ENCODE measurements around the gene NPIPB8. TPM values are rescaled to one million over a fixed set of nuclear protein-coding genes. Genes with fewer than 3 reads are reported as not detected.
"Not testable (repeated sequence)": the region's sequence is repeated elsewhere in the genome, so short reads cannot be mapped to it uniquely, and the experiment has no call there.

The NPIPB8 gene
- total and polyA plus RNA-seq, 2 donors (not counting 1 experiment from before 2014, with no cell fraction given) = 0.17 TPM; not detected in 1

GRCh38 chr16:28623172-28623711 lies 14.6 kb upstream of the NPIPB8 start:
- Histone ChIP-seq H4K20me1 (ENCODE audit: control insufficient read depth, extremely low read depth, insufficient read depth, low read length) (no peaks in the 10 kb centered on the region), H3K4me2 (ENCODE audit: extremely low read depth, insufficient read depth, low read length) (peak overlapping the region; percentile 64), H3K27me3 (ENCODE audit: control insufficient read depth, insufficient read depth, low read length) (peaks cover 5% of the 10 kb centered on the region), H2AFZ (ENCODE audit: low read length) (peak overlapping the region; percentile 53), H3K36me3 (ENCODE audit: control insufficient read depth, insufficient read depth, low read length) (no peaks in the 10 kb centered on the region), H3K9ac (ENCODE audit: insufficient read depth, low read length) (no peak overlapping the region), H3K27ac (ENCODE audit: insufficient read depth, low read length) (no peak overlapping the region), H3K4me3 (replicated peaks in 1 of 4; ENCODE audit: control extremely low read depth in 1 of 4, insufficient read depth in 1 of 4, low read depth in 3 of 4, low read length in 4 of 4) (peak overlapping the region in 1 of 4 experiments; percentile 4), H3K79me2 (ENCODE audit: control insufficient read depth, insufficient read depth, low read length) (no peaks in the 10 kb centered on the region), H3K4me1 (ENCODE audit: control insufficient read depth, extremely low read depth, insufficient read depth, low read length) (no peaks in the 10 kb centered on the region), H3K9me3 (ENCODE audit: control insufficient read depth, insufficient read depth, low read depth, low read length) (no peaks in the 10 kb centered on the region)
- TF ChIP-seq CTCF (conservative IDR thresholded peaks at IDR 0.05 in 1 of 2, IDR thresholded peaks at IDR 0.05 in 1 of 2; ENCODE audit: low read depth in 1 of 2, low read length in 2 of 2) (no peak), EZH2 (IDR thresholded peaks at IDR 0.05; ENCODE audit: low read length, missing control alignments) (no peak)
- DNase-seq (ENCODE audit: low read depth in 2 of 2) = peak in 1 of 2 donors; percentile 17

DNA sequence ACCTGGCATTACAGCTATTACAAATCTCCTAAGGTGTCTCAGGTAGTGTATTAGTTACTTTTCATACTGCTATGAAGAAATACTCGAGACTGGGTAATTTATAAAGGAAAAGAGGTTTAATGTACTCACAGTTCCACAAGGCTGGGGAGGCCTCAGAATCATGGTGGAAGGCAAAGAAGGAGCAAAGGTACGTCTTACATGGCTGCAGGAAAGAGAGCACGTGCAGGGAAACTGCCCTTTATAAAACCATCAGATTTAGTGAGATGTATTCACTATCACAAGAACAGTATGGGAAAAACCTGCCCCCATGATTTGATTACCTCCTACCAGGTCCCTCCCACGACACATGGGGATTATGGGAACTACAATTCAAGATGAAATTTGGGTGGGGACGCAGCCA lies 7.0 kb upstream of the NPIPB8 start:
- not testable (repeated sequence) for DNase-seq (ENCODE audit: low read depth in 2 of 2)

GRCh38 chr16:28636093-28636823 lies 1.6 kb upstream of the NPIPB8 start:
- H3K9ac ChIP-seq (ENCODE audit: insufficient read depth, low read length); H3K4me2 ChIP-seq (ENCODE audit: extremely low read depth, insufficient read depth, low read length); H3K27ac ChIP-seq (ENCODE audit: insufficient read depth, low read length); H3K36me3 ChIP-seq (ENCODE audit: control insufficient read depth, insufficient read depth, low read length); H3K4me1 ChIP-seq (ENCODE audit: control insufficient read depth, extremely low read depth, insufficient read depth, low read length); H3K79me2 ChIP-seq (ENCODE audit: control insufficient read depth, insufficient read depth, low read length); H3K9me3 ChIP-seq (ENCODE audit: control insufficient read depth, insufficient read depth, low read depth, low read length); H2AFZ ChIP-seq (ENCODE audit: low read length); H3K27me3 ChIP-seq (ENCODE audit: control insufficient read depth, insufficient read depth, low read length); H3K4me3 ChIP-seq (replicated peaks in 1 of 4; ENCODE audit: control extremely low read depth in 1 of 4, insufficient read depth in 1 of 4, low read depth in 3 of 4, low read length in 4 of 4); H4K20me1 ChIP-seq (ENCODE audit: control insufficient read depth, extremely low read depth, insufficient read depth, low read length): not testable (repeated sequence)
- DNase-seq (ENCODE audit: low read depth in 2 of 2) = peak; percentile 36 to 92

More for the DNA sequence above, 7.0 kb upstream of the NPIPB8 start:
- H4K20me1 ChIP-seq (ENCODE audit: control insufficient read depth, extremely low read depth, insufficient read depth, low read length); H3K4me3 ChIP-seq (replicated peaks in 1 of 4; ENCODE audit: control extremely low read depth in 1 of 4, insufficient read depth in 1 of 4, low read depth in 3 of 4, low read length in 4 of 4); H2AFZ ChIP-seq (ENCODE audit: low read length); H3K9ac ChIP-seq (ENCODE audit: insufficient read depth, low read length); H3K27me3 ChIP-seq (ENCODE audit: control insufficient read depth, insufficient read depth, low read length); H3K27ac ChIP-seq (ENCODE audit: insufficient read depth, low read length); H3K4me1 ChIP-seq (ENCODE audit: control insufficient read depth, extremely low read depth, insufficient read depth, low read length); H3K79me2 ChIP-seq (ENCODE audit: control insufficient read depth, insufficient read depth, low read length); H3K36me3 ChIP-seq (ENCODE audit: control insufficient read depth, insufficient read depth, low read length); H3K4me2 ChIP-seq (ENCODE audit: extremely low read depth, insufficient read depth, low read length); H3K9me3 ChIP-seq (ENCODE audit: control insufficient read depth, insufficient read depth, low read depth, low read length): not testable (repeated sequence)

DNA sequence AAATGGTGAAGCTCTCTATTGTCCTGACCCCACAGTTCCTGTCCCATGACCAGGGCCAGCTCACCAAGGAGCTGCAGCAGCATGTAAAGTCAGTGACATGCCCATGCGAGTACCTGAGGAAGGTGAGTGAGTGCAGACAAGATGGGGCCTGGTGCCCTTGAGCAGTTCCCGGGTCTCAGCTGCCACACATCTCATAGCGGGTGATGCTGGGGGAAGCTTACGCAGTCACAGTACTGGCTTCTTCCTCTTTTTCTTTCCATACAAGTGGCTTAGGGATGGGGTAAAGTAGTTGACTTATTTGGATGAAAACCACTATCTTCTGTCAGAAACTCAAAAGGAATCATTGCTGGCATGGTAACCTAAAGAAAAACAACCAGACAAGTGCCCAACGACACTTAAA lies 494 bp downstream of the NPIPB8 start:
- H3K27me3 ChIP-seq (ENCODE audit: control insufficient read depth, insufficient read depth, low read length); H3K4me3 ChIP-seq (replicated peaks in 1 of 4; ENCODE audit: control extremely low read depth in 1 of 4, insufficient read depth in 1 of 4, low read depth in 3 of 4, low read length in 4 of 4); H3K36me3 ChIP-seq (ENCODE audit: control insufficient read depth, insufficient read depth, low read length); H3K4me2 ChIP-seq (ENCODE audit: extremely low read depth, insufficient read depth, low read length); H2AFZ ChIP-seq (ENCODE audit: low read length); H3K9me3 ChIP-seq (ENCODE audit: control insufficient read depth, insufficient read depth, low read depth, low read length); H3K9ac ChIP-seq (ENCODE audit: insufficient read depth, low read length); H3K4me1 ChIP-seq (ENCODE audit: control insufficient read depth, extremely low read depth, insufficient read depth, low read length); DNase-seq (ENCODE audit: low read depth in 2 of 2); H4K20me1 ChIP-seq (ENCODE audit: control insufficient read depth, extremely low read depth, insufficient read depth, low read length); H3K79me2 ChIP-seq (ENCODE audit: control insufficient read depth, insufficient read depth, low read length); H3K27ac ChIP-seq (ENCODE audit: insufficient read depth, low read length): not testable (repeated sequence)

- H3K27me3 ChIP-seq (ENCODE audit: control insufficient read depth, insufficient read depth, low read length); H3K4me2 ChIP-seq (ENCODE audit: extremely low read depth, insufficient read depth, low read length); H3K4me1 ChIP-seq (ENCODE audit: control insufficient read depth, extremely low read depth, insufficient read depth, low read length); H3K9ac ChIP-seq (ENCODE audit: insufficient read depth, low read length); H4K20me1 ChIP-seq (ENCODE audit: control insufficient read depth, extremely low read depth, insufficient read depth, low read length); H2AFZ ChIP-seq (ENCODE audit: low read length); H3K9me3 ChIP-seq (ENCODE audit: control insufficient read depth, insufficient read depth, low read depth, low read length); H3K79me2 ChIP-seq (ENCODE audit: control insufficient read depth, insufficient read depth, low read length); DNase-seq (ENCODE audit: low read depth in 2 of 2); H3K36me3 ChIP-seq (ENCODE audit: control insufficient read depth, insufficient read depth, low read length); H3K4me3 ChIP-seq (replicated peaks in 1 of 4; ENCODE audit: control extremely low read depth in 1 of 4, insufficient read depth in 1 of 4, low read depth in 3 of 4, low read length in 4 of 4); H3K27ac ChIP-seq (ENCODE audit: insufficient read depth, low read length): not testable (repeated sequence)
Observed at GRCh38 chr16:28639959-28640358, 2.1 kb downstream of the NPIPB8 start.

DNA sequence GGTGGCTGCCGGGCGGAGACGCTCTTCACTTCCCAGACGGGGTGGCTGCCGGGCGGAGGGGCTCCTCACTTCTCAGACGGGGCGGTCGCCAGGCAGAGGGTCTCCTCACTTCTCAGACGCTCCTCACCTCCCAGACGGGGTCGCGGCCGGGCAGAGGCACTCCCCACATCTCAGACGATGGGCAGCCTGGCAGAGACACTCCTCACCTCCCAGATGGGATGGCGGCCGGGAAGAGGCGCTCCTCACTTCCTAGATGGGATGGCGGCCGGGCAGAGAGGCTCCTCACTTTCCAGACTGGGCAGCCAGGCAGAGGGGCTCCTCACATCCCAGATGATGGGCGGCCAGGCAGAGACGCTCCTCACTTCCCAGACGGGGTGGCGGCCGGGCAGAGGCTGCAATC lies 28.4 kb downstream of the NPIPB8 start:
- DNase-seq (ENCODE audit: low read depth in 2 of 2); H3K36me3 ChIP-seq (ENCODE audit: control insufficient read depth, insufficient read depth, low read length); H3K9ac ChIP-seq (ENCODE audit: insufficient read depth, low read length); H3K4me1 ChIP-seq (ENCODE audit: control insufficient read depth, extremely low read depth, insufficient read depth, low read length); H3K79me2 ChIP-seq (ENCODE audit: control insufficient read depth, insufficient read depth, low read length); H3K4me2 ChIP-seq (ENCODE audit: extremely low read depth, insufficient read depth, low read length); H2AFZ ChIP-seq (ENCODE audit: low read length); H4K20me1 ChIP-seq (ENCODE audit: control insufficient read depth, extremely low read depth, insufficient read depth, low read length); H3K27me3 ChIP-seq (ENCODE audit: control insufficient read depth, insufficient read depth, low read length); H3K27ac ChIP-seq (ENCODE audit: insufficient read depth, low read length); H3K4me3 ChIP-seq (replicated peaks in 1 of 4; ENCODE audit: control extremely low read depth in 1 of 4, insufficient read depth in 1 of 4, low read depth in 3 of 4, low read length in 4 of 4); H3K9me3 ChIP-seq (ENCODE audit: control insufficient read depth, insufficient read depth, low read depth, low read length): not testable (repeated sequence)
